ENCODE measurements around the gene SKI. TPM values are rescaled to one million over a fixed set of nuclear protein-coding genes. Genes with fewer than 3 reads are reported as not detected.
A peak's percentile ranks its signal among the peaks of the same experiment; 100 is the strongest.

SKI gene
- total and polyA plus RNA-seq, 2 donors (not counting 1 experiment from before 2014, with no cell fraction given): 11.6 to 21.8 TPM

DNA sequence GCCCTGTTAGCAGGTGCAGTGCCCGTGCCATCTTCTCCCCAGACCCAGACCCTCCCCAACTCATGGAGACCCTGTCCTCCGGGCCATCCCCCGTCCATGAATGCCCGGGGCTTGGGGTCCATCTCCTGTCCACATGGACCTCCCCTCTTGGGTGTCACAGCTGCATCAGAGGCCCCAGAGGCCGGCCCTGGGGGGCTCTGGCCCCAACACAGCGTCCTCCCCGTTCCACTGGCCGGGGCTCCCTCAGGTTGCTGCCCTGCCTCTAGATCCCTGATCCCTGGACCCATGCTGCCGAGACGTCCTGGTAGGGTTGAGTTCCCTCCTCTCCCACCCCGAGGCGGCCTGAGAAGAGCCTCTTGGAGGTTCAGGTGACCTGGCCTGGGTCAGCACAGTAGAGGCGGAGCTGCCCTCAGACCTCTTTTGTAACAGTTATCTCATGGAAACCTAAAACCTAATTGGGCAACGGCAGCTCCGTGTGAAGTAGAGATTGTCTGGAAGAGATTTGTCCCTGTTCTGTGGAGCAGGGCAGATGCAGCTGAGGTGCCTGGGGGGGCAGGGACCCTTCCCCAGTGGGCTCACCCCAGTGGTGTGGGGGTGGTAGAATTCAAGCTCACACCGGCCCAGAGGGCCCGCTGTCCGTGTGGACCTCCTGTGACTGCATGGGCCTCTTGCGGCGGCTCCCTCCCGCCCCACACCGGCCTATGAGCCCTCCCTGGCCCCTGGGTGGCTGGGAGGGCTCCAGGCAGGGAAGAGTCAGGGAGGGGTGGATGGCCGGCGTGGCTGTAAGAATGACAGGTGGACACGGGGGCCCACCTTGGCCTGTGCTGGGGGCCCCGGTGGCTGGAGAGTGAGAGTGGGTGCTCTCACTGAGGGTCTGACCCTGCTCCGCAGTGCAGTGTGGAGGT is 56.1 kb downstream of the SKI start:
- TF ChIP-seq EZH2 (IDR thresholded peaks at IDR 0.05; ENCODE audit: low read length, missing control alignments): no peak
- no peak for TF ChIP-seq CTCF (conservative IDR thresholded peaks at IDR 0.05 in 1 of 2, IDR thresholded peaks at IDR 0.05 in 1 of 2; ENCODE audit: low read depth in 1 of 2, low read length in 2 of 2)
- Histone ChIP-seq H3K4me1 (ENCODE audit: control insufficient read depth, extremely low read depth, insufficient read depth, low read length) (peaks cover 6% of the 10 kb centered on the region), H3K27me3 (ENCODE audit: control insufficient read depth, insufficient read depth, low read length) (no peaks in the 10 kb centered on the region), H4K20me1 (ENCODE audit: control insufficient read depth, extremely low read depth, insufficient read depth, low read length) (no peaks in the 10 kb centered on the region), H3K4me3 (replicated peaks in 1 of 4; ENCODE audit: control extremely low read depth in 1 of 4, insufficient read depth in 1 of 4, low read depth in 3 of 4, low read length in 4 of 4) (no peak overlapping the region), H3K36me3 (ENCODE audit: control insufficient read depth, insufficient read depth, low read length) (no peaks in the 10 kb centered on the region), H3K27ac (ENCODE audit: insufficient read depth, low read length) (peak overlapping the region; percentile 34), H3K79me2 (ENCODE audit: control insufficient read depth, insufficient read depth, low read length) (peaks cover 65% of the 10 kb centered on the region), H2AFZ (ENCODE audit: low read length) (no peak overlapping the region), H3K4me2 (ENCODE audit: extremely low read depth, insufficient read depth, low read length) (no peak overlapping the region), H3K9me3 (ENCODE audit: control insufficient read depth, insufficient read depth, low read depth, low read length) (no peaks in the 10 kb centered on the region), H3K9ac (ENCODE audit: insufficient read depth, low read length) (no peak overlapping the region)
- no peak for DNase-seq (ENCODE audit: low read depth in 2 of 2)

GRCh38 chr1:2284932-2285331 is 56.8 kb downstream of the SKI start:
- no peaks in the 10 kb centered on the region for H3K9me3 ChIP-seq (ENCODE audit: control insufficient read depth, insufficient read depth, low read depth, low read length)
- no peak overlapping the region for H3K27ac ChIP-seq (ENCODE audit: insufficient read depth, low read length)
- H3K79me2 ChIP-seq (ENCODE audit: control insufficient read depth, insufficient read depth, low read length): peaks cover 66% of the 10 kb centered on the region
- no peaks in the 10 kb centered on the region for H3K27me3 ChIP-seq (ENCODE audit: control insufficient read depth, insufficient read depth, low read length)
- H3K4me3 ChIP-seq (replicated peaks in 1 of 4; ENCODE audit: control extremely low read depth in 1 of 4, insufficient read depth in 1 of 4, low read depth in 3 of 4, low read length in 4 of 4): no peak overlapping the region
- TF ChIP-seq CTCF (conservative IDR thresholded peaks at IDR 0.05 in 1 of 2, IDR thresholded peaks at IDR 0.05 in 1 of 2; ENCODE audit: low read depth in 1 of 2, low read length in 2 of 2) (no peak), EZH2 (IDR thresholded peaks at IDR 0.05; ENCODE audit: low read length, missing control alignments) (no peak)
- peaks cover 7% of the 10 kb centered on the region for H3K4me1 ChIP-seq (ENCODE audit: control insufficient read depth, extremely low read depth, insufficient read depth, low read length)
- no peaks in the 10 kb centered on the region for H3K36me3 ChIP-seq (ENCODE audit: control insufficient read depth, insufficient read depth, low read length)
- no peak for DNase-seq (ENCODE audit: low read depth in 2 of 2)
- no peaks in the 10 kb centered on the region for H4K20me1 ChIP-seq (ENCODE audit: control insufficient read depth, extremely low read depth, insufficient read depth, low read length)
- H3K9ac ChIP-seq (ENCODE audit: insufficient read depth, low read length): no peak overlapping the region
- no peak overlapping the region for H3K4me2 ChIP-seq (ENCODE audit: extremely low read depth, insufficient read depth, low read length)
- no peak overlapping the region for H2AFZ ChIP-seq (ENCODE audit: low read length)

DNA sequence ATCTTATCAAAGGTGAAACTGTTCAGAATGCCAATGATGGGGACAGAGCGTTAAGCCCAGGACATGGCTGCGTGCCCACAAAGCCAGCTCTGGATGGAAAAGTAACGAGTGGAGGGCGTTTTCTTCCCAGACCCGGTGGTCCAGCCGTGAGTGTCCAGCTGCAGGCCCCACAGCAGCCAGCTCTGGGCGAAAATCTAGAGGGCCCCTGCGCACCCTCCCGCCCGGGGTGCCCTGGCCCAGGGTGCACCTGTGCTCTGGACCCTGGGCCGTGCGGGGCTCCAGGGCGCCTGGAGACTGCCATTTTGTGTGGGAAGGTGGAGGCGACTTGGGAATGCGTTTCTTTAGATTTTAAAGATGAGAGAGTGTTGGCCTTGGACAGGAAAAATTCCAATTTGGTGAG is 58.8 kb downstream of the SKI start:
- peaks cover 22% of the 10 kb centered on the region for H3K4me1 ChIP-seq (ENCODE audit: control insufficient read depth, extremely low read depth, insufficient read depth, low read length)
- H4K20me1 ChIP-seq (ENCODE audit: control insufficient read depth, extremely low read depth, insufficient read depth, low read length): no peaks in the 10 kb centered on the region
- TF ChIP-seq EZH2 (IDR thresholded peaks at IDR 0.05; ENCODE audit: low read length, missing control alignments) (no peak), CTCF (conservative IDR thresholded peaks at IDR 0.05 in 1 of 2, IDR thresholded peaks at IDR 0.05 in 1 of 2; ENCODE audit: low read depth in 1 of 2, low read length in 2 of 2) (no peak)
- no peak for DNase-seq (ENCODE audit: low read depth in 2 of 2)
- H3K79me2 ChIP-seq (ENCODE audit: control insufficient read depth, insufficient read depth, low read length): peaks cover 74% of the 10 kb centered on the region
- no peak overlapping the region for H3K9ac ChIP-seq (ENCODE audit: insufficient read depth, low read length)
- no peaks in the 10 kb centered on the region for H3K27me3 ChIP-seq (ENCODE audit: control insufficient read depth, insufficient read depth, low read length)
- no peak overlapping the region for H3K4me3 ChIP-seq (replicated peaks in 1 of 4; ENCODE audit: control extremely low read depth in 1 of 4, insufficient read depth in 1 of 4, low read depth in 3 of 4, low read length in 4 of 4)
- no peak overlapping the region for H3K27ac ChIP-seq (ENCODE audit: insufficient read depth, low read length)
- H2AFZ ChIP-seq (ENCODE audit: low read length): no peak overlapping the region
- H3K4me2 ChIP-seq (ENCODE audit: extremely low read depth, insufficient read depth, low read length): no peak overlapping the region
- H3K9me3 ChIP-seq (ENCODE audit: control insufficient read depth, insufficient read depth, low read depth, low read length): no peaks in the 10 kb centered on the region
- no peaks in the 10 kb centered on the region for H3K36me3 ChIP-seq (ENCODE audit: control insufficient read depth, insufficient read depth, low read length)
